K562 (cell line): ENCODE data around the gene CPZ. TPM values are rescaled to one million over a fixed set of nuclear protein-coding genes. Genes with fewer than 3 reads are reported as not detected.

ENCODE experiments used
- BCOR ChIP-seq: fragments of 450-650 bp; IDR thresholded peaks from 2 replicates; pipeline ENCODE4 v1.6.1; 2016
- NCOR1 ChIP-seq: fragments of 450-650 bp; IDR thresholded peaks from 2 replicates; pipeline ENCODE4 v1.6.1; 2016; ENCODE audit warnings: mild to moderate bottlenecking, moderate library complexity
- TAL1 ChIP-seq: fragments of 450-650 bp; IDR thresholded peaks from 2 replicates; pipeline ENCODE4 v1.6.1; 2016; ENCODE audit warnings: mild to moderate bottlenecking
- ZFPM2 ChIP-seq: fragments of 250-450 bp; sonication (Bioruptor Pico); IDR thresholded peaks from 2 replicates; pipeline ENCODE4 v1.5.1; 2022; ENCODE audit warnings: mild to moderate bottlenecking
- ZNF217 ChIP-seq: sonication (generic); formaldehyde crosslinking; IDR thresholded peaks from 2 replicates; pipeline ENCODE4 v1.8.0; 2022; ENCODE audit warnings: mild to moderate bottlenecking, missing genetic modification reagents
- polyA plus RNA-seq, 8 experiments: library from polyadenylated mRNA; depleted of rRNA in 4 of 8; stranded (reverse) in 5 of 8; unstranded in 3 of 8; fragments of >200 nt; fragmentation: Nextera tagmentation in 2 of 8; fragmentation: Illumina TruSeq in 1 of 8; extraction: Ambion mirVana in 2 of 8; extraction: Trizol in 1 of 8; gene quantifications; 2 replicates each; pipeline versions ENCODE4 v1.2.1 to v1.2.3, GENCODE V29; 2011 to 2014; ENCODE audit warnings: inconsistent platforms in 1 of 8, missing spikeins in 1 of 8
- total RNA-seq, 7 experiments: library from RNA; depleted of rRNA in 6 of 7; stranded (reverse); fragments of >200 nt in 6 of 7; fragmentation: Illumina TruSeq in 2 of 7; extraction: Trizol in 2 of 7; gene quantifications; 2 replicates each; pipeline versions ENCODE4 v1.2.1 to v1.2.3, GENCODE V29; 2011 to 2021; ENCODE audit warnings: low replicate concordance in 1 of 7
- TF ChIP-seq, protein P1 (sequence below), 3 experiments: fragments of 200-800 bp in 1 of 3; fragments of 250-450 bp in 1 of 3; fragments of 450-650 bp in 1 of 3; sonication (Bioruptor Pico) in 1 of 3; sonication (Bioruptor generic) in 1 of 3; formaldehyde crosslinking in 1 of 3; IDR thresholded peaks; 2 replicates each; pipeline versions ENCODE4 v1.6.1 to v1.8.0; 2016 to 2022; ENCODE audit warnings: mild to moderate bottlenecking in 2 of 3, missing genetic modification characterization in 2 of 3, missing compliant biosample characterization in 1 of 3, moderate library complexity in 1 of 3

CPZ gene
- total and polyA plus RNA-seq, 9 of the 15 experiments (the other 6 are each of a cell fraction or from before 2014, with no cell fraction given): 0.06 to 2.2 (median 1.2) TPM; not detected in 1

DNA sequence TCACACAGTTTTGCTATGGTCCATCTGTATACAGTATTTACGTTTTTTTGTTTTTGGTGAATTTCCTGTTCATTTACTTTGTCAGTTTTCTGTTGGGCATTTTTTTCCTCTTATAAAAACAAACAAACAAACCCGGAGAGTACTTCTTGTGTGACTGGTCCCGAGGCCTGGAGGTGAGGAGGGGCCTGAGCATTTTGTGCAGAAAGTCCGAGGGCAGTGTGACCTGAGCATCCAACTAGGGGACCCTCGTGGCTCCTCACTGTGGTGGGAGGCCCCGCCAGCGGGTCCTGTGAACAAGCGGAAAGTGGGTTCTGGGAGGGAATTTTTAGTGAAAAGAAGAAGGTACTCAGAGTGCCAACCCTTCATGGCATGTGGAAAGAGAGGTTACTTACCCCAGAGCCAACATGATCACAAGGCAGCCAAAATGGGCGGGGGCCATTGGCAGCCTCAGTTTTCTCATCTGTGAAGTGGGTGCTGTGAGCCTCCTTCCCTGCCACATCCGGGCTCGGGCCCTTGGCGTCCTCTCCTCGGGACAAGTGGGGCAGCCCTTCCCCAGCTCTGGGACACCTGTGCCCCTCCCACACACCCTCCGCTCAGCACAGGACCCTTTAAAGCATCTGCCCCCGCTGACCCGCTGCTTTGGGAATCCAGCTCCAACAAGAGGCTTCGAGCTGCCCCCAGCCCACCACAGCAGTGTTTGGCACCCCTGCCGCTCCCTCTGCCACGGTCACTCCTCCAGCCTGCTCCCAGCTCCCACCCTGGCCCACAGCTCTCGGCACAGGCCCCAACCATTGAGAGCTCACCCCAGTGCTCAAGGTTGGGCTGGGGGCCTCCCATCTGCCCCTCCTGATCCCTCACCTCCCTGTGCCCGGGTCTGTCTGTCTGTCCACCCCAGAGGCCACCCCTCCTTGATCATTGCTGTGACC is 35.2 kb upstream of the CPZ start (continued):
- TF ChIP-seq ZNF217 (CRISPR knock-in tag) (no peak), NCOR1 (no peak), TAL1 (no peak), BCOR (0 out of 2 replicates have a peak, but pooled peaks have one; percentile 37), ZFPM2 (CRISPR knock-in tag) (no peak)
- TF ChIP-seq, protein P1, sequence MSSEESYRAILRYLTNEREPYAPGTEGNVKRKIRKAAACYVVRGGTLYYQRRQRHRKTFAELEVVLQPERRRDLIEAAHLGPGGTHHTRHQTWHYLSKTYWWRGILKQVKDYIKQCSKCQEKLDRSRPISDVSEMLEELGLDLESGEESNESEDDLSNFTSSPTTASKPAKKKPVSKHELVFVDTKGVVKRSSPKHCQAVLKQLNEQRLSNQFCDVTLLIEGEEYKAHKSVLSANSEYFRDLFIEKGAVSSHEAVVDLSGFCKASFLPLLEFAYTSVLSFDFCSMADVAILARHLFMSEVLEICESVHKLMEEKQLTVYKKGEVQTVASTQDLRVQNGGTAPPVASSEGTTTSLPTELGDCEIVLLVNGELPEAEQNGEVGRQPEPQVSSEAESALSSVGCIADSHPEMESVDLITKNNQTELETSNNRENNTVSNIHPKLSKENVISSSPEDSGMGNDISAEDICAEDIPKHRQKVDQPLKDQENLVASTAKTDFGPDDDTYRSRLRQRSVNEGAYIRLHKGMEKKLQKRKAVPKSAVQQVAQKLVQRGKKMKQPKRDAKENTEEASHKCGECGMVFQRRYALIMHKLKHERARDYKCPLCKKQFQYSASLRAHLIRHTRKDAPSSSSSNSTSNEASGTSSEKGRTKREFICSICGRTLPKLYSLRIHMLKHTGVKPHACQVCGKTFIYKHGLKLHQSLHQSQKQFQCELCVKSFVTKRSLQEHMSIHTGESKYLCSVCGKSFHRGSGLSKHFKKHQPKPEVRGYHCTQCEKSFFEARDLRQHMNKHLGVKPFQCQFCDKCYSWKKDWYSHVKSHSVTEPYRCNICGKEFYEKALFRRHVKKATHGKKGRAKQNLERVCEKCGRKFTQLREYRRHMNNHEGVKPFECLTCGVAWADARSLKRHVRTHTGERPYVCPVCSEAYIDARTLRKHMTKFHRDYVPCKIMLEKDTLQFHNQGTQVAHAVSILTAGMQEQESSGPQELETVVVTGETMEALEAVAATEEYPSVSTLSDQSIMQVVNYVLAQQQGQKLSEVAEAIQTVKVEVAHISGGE (CRISPR knock-in tag; IDR thresholded peaks at IDR 0.05): no peak
